HG03108 (cell line): ENCODE measurements around the gene CENPX.
"Not testable (repeated sequence)": the region's sequence is repeated elsewhere in the genome, so short reads cannot be mapped to it uniquely, and the experiment has no call there.

ENCODE experiments used
- ATAC-seq: cut with Tn5 transposase; IDR thresholded peaks from one replicate; pipeline ENCODE4 v1.9.1; 2021; ENCODE audit warnings: moderate library complexity; ENCODE audit not compliant: unreplicated experiment

Gene CENPX

DNA sequence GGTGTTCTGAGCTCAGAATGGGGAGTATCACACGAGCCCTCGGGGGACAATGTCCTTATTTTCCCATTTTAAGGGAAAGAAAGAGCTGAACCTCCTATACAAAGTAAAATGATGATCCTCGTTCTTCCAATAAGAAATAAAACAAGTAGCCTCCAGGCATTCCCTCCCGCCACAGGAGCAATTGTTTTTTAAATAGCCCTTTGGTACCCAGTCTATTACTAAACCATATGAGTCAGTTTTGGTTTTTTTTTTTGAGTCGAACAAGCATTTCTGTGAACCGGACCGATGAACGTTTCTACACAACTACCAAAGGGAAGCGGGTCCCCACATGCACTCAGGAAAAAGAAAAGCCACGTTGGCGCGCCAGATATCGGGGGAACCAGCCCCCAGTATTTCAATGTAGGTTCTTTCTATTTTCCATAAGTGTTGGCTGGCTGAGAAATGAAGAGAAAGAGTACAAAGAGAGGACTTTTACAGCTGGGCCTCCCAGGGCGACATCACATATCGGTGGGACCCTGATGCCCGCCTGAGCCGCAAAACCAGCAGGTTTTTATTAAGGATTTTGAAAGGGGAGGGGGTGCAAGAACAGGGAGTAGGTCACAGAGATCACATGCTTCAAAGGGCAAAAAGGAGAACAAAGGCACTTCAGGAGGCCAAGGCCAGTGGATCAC is 18.6 kb upstream of the CENPX start:
- no peak for ATAC-seq

DNA sequence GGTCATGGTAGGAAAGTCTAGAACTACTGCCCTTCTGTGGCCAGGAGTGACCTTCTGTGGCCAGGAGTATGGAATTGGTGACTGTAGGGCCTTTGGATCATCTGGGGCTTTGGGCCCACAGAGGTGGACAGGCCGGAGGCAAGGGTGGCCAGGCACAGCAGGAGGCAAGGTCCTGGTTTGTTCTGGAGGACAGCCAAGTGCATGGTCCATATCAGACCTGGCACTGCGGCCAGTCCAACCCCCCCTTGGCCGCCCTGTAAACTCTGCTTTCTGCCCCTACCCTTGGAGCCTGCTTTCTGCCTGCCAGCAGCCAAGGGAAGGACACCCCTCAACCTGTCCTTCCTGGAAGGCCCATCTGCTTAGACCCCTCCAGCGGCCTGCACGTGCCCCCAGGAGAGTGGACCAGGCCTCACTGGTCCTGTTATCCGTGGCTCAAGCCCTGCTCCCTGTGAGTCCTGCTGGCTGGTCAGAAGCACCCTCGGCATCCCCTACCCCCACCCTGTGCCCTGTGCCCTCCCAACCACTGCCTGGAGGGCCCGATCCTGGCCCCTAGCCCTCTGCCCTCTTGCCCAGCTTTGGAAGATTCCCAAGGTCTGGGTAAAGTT is 17.1 kb upstream of the CENPX start:
- ATAC-seq, result no peak

- ATAC-seq, result not testable (repeated sequence)
Measured at GRCh38 chr17:82038796-82039409, 16.2 kb upstream of the CENPX start.

DNA sequence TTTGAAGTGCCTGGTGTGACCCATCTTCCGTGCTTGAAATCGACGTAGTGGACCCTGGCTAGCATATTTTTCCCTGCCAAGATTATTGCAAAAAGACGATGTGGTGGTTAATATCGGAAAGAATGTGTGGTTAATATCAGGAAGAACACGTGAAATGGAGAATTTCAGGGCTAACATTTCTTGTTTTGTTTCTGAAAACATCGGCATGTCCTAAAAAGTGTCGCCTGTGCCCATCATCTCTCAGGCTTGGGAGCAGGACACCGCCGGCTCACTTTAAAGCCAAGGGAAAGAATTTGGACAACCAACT is 15.2 kb upstream of the CENPX start:
- ATAC-seq, result no peak

DNA sequence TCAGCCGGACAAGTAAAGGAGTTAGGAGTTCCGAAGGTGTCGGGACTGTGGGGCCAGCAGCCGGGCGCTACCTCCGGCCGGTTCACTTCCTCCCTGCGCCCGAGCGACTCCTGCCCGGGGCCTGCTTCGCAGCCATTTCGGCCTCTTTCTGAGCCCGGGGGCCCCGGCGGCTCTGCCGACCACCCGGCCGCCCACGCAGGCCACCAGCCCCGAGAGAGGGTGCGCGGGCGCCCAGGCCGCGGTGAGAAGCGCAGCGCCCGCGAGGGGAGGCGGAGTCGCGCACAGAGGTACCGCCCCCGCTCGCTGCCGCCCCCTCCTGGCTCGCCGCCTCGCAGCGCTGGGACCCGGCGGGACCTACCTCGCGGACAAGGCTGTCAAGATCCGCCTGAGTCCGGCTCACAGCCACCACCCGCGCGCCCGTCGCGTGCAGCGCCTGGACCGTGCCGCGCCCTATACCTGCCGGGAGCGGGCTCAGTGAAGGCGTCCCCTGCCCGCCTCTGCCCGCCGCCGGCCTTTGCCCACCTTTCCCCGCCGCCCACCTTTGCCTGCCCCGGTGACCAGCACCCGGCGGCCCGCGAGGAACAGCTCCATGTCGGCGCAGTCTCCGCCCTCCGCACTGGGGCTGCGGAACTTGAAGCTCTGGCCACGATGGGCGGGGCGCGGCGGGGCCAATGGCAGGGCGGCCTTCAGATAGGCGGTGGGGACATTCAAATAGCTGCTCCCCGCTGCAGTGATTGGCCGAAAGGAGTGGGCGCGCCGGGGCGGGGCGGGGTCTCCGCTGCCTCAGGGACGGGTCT is 14.6 kb upstream of the CENPX start, which contains the start of gene DCXR:
DCXR (minus strand) TSS at position 606 of the 797 bp plus-strand sequence; CDS start at position 591, 15 bp downstream.
- peak; percentile 89 for ATAC-seq

GRCh38 chr17:82036634-82037091 is 14.0 kb upstream of the CENPX start:
- ATAC-seq, result no peak

GRCh38 chr17:82035956-82036633 is 13.4 kb upstream of the CENPX start:
- ATAC-seq, result no peak

GRCh38 chr17:82035488-82035887 is 12.8 kb upstream of the CENPX start:
- no peak for ATAC-seq

DNA sequence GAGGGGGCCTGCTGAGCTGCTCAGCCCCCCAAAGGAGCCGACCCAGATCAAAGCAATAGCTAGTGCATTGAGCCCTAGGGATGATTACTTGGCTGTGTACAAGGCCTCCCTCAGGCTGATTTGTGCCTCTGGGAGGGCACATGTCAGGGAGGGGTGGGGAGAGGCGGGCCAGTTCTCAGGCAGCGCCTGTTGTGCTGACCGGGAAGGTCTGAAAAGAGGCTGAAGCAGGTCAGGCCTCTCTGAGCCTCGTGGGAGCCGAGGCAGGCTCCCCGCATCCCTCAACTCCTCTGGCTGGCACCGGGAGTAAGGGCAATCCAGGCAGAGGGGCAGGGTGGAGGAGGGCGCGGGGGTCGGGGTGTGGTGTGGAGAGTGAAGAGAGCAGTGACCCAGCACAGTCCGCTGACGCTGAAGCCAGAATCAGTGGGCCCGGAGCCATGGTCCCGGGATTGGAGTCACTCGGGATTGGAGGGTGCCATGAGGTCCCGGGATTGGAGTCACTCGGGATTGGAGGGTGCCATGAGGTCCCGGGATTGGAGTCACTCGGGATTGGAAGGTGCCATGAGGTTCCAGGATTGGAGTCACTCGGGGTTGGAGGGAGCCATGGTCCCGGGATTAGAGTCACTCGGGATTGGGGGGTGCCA is 11.8 kb upstream of the CENPX start:
- ATAC-seq, result no peak

GRCh38 chr17:82033359-82034085 is 10.8 kb upstream of the CENPX start:
- no peak for ATAC-seq

GRCh38 chr17:82031885-82032627 is 9.4 kb upstream of the CENPX start:
- no peak for ATAC-seq

DNA sequence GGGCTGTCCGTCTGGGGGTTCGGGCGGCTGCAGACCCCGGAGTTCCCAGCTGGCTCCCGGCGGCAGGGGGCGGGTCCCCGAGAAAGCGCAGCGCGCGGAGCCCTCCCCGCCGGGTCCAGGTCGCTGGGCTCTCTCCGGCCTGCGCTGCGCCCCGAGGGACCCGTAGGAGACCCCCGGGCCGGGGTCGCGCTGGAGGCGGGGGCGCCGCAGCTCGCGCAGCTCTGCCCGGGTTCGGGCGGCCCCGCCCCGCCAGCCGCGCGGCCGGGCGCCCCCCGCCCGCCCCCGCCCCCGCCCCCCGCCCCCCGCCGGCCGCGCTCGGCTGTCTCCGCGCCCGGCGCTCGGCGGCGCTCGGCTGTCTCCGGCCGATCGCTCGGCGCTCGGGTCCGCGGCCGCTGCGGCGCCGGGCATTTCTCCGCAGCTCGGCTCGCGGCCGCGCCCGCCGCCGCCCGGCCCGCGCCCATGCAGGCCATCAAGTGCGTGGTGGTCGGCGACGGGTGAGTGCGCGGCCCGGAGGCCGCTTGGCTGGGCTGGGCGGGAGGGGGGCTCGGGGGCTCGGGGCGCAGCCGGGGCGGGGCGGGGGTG is 8.7 kb upstream of the CENPX start, which contains the start of gene RAC3:
RAC3 (plus strand) TSS at position 376 of the 582 bp plus-strand sequence; CDS start at position 460, 84 bp downstream.
- no peak for ATAC-seq

- no peak for ATAC-seq
Measured at GRCh38 chr17:82030470-82031302, 8.0 kb upstream of the CENPX start.

- ATAC-seq, result no peak
Measured at GRCh38 chr17:82029990-82030469, 7.4 kb upstream of the CENPX start.

GRCh38 chr17:82029391-82029790 is 6.7 kb upstream of the CENPX start:
- ATAC-seq, result no peak

- ATAC-seq, result no peak
Measured at GRCh38 chr17:82028966-82029365, 6.3 kb upstream of the CENPX start.

GRCh38 chr17:82028246-82028645 is 5.6 kb upstream of the CENPX start:
- no peak for ATAC-seq
